Subcutaneous adipose tissue (tissue), 1 donor: ENCODE measurements around the gene C17orf114.

Source experiments
- TF ChIP-seq, protein P1 (sequence below): fragments of 450-650 bp; IDR thresholded peaks from one replicate; pipeline ENCODE4 v1.5.1; 2016; ENCODE audit warnings: low read depth, mild to moderate bottlenecking, control low read depth, antibody characterized with exemption, moderate library complexity

The C17orf114 gene

DNA sequence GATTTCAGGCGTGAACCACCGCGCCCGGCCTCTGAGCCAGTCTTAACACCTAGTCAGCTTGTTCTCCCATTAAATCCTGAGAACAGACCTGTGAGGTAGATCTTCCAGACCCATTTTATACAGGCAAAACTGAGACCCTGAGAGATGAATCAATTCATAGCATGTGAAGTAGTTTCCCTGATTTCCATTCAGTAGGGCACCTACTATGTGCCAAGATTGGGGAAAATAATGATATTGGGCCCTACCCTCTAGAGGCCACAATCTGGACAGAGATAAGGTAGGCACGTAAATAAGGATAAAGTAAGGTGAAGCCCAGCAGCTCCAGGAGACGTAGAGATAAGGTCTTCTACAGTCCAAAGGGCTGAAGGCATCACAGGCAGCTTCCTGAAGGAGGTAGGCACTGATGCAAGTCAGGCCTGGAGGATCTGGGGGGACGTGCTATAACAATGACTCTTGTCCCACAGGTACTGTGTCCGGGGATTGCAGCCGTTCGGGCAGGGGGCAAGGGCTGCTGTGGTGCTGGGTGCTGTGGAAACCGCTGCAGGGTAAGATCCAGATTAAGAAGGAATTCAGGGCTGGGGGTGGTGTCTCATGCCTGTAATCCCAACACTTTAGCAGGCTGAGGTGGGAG lies 21.7 kb downstream of the C17orf114 start:
- TF ChIP-seq, protein P1, sequence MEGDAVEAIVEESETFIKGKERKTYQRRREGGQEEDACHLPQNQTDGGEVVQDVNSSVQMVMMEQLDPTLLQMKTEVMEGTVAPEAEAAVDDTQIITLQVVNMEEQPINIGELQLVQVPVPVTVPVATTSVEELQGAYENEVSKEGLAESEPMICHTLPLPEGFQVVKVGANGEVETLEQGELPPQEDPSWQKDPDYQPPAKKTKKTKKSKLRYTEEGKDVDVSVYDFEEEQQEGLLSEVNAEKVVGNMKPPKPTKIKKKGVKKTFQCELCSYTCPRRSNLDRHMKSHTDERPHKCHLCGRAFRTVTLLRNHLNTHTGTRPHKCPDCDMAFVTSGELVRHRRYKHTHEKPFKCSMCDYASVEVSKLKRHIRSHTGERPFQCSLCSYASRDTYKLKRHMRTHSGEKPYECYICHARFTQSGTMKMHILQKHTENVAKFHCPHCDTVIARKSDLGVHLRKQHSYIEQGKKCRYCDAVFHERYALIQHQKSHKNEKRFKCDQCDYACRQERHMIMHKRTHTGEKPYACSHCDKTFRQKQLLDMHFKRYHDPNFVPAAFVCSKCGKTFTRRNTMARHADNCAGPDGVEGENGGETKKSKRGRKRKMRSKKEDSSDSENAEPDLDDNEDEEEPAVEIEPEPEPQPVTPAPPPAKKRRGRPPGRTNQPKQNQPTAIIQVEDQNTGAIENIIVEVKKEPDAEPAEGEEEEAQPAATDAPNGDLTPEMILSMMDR: no peak

DNA sequence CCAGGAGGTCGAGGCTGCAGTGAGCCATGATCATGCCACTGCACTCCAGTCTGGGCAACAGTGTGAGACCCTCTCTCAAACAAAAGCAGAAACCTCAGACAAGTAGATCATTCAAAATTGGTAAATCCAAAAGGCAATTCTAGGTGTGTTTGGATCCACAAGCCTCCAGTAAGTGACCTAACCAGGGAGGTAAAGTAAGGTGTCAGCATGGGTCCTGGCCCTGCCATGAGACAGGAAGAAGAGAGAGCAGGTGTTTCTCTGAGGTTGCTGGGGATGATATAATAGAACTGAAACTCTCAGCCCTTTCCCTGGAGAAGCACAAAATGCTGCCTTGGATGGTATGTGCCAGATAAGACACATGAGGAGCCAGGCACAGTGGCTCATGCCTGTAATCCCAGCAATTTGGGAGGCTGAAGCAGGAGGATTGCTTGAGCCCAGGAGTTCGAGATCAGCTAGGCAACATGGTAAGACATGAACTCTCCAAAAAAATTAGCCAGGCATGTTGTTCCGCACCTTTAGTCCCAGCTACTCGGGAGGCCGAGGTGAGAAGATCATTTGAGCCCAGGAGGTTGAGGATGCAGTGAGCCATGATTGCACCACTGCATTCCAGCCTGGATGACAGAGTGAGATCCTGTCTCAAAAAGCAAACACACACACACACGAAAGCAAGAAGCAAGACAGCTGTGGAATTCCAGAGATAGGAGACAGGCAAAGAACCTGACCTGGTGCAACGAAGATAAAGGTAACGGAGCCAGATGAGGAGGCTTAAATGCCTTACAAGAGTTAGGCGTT lies 24.0 kb downstream of the C17orf114 start:
- TF ChIP-seq, protein P1: no peak

DNA sequence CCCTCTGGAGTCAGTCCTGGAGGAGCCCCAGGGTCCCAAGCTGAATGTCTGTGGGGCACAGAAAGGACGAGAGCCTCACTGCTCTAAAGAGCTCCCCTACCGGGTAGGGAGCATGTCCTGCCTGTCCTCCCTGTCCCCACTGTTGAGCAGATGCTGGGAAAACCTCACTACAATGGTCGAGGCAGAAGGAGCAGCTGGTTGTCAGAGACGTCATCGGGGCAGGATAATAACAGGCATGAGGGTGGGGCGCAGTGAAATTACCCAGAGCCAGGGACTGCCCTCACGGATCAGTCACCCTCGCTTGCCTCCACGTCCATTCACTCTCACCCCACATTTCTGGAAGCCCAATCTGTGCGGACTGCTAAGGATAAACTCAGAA lies 29.9 kb downstream of the C17orf114 start:
- TF ChIP-seq, protein P1: no peak

DNA sequence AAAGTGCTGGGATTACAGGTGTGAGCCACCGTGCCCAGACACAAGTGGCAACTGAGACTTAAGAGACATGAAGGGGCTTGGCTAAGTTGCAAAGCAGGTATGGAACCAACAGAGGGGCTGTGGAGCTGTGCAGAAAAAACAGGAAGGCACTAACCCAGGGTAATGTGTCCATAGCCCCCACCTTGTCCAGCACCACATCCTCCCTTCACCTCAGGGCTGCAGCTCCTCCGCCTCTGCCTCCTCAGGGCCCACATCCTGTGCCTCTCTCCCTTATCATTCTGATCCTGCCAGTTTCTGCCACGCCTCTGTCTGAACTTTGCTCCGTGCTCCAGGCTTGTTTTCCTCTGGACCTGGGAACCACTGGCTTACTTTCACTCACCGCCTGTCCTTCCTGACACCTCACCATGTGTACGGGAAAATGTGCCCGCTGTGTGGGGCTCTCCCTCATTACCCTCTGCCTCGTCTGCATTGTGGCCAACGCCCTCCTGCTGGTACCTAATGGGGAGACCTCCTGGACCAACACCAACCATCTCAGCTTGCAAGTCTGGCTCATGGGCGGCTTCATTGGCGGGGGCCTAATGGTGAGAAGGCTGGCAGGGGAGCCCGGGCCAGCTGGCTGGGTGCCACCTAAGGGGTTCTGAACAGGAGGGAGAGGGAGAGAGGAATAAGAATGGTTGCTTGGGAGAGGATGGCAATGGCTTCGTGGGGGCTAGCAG lies 30.5 kb downstream of the C17orf114 start, which contains the start of gene TM4SF5:
Gene TM4SF5, plus strand, starts transcription at position 368 of the 716 bp plus-strand sequence. Its CDS starts 37 bp downstream, at position 405.
- TF ChIP-seq, protein P1: no peak

DNA sequence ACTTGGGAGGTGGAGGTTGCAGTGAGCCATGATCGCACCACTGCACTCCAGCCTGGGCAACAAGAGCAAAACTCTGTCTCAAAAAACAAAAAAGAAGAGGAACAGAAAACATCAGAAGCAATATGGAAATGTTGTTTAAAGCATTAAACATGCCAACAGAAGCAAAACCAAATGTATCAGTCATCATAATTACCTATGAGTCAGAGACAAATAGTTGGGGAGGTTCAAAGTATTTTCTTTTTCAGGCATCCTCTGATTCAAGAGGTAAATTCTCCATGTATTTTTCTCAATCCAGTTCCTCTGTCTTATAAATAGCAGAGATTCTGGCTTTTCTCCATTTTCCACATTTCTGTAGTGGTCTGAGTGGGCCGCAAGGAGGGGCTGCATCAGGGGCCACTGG lies 32.5 kb downstream of the C17orf114 start:
- TF ChIP-seq, protein P1: no peak

DNA sequence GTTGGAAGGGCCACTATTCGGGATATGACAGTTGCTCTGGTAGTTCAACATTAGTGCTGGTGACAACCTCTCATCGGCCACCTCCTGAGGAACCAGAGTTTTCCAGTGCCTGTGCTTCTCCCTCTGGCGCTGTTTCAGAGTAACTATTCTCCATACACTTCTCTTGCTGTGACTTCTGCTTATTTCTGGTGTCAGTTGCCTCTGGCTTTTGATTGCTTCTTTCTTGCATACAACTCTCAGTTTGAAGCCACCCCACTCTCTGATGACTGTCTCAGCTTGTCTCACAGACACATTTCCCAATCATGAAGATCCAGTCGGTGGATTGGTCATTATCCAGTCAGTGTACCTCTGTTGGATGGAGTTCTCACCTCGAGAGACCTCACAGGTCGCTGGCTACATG lies 33.8 kb downstream of the C17orf114 start:
- TF ChIP-seq, protein P1: no peak

DNA sequence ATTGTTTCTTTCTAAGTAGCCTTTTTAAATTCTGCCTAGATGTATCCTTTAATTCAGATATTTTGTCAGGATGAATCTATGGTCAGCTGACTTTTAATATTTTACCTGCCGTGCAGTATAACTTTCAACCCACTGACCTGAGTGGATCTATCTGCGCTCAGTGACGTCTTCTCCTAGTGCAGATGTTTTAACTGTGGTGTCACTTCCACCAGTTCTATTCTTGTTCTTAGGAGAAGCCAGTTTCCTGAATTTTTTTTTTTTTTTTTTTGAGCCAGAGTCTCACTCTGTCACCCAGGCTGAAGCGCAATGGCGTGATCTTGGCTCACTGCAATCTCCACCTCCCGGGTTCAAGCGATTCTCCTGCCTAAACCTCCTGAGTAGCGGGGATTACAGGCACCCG lies 35.4 kb downstream of the C17orf114 start:
- TF ChIP-seq, protein P1: no peak
